SK-N-SH treated with all-trans-retinoic acid at 6 μM for 48 hours (cell line): ENCODE measurements around the gene PTPRN2.
"Not testable (repeated sequence)": the region's sequence is repeated elsewhere in the genome, so short reads cannot be mapped to it uniquely, and the experiment has no call there.

ENCODE experiments used
- ARNTL ChIP-seq: fragments of 450-650 bp; formaldehyde crosslinking; IDR thresholded peaks from 2 replicates; pipeline ENCODE4 v1.5.0; 2020; ENCODE audit warnings: low read depth, mild to moderate bottlenecking, moderate library complexity, borderline replicate concordance
- CSRNP3 ChIP-seq: fragments of 250-450 bp; sonication (Bioruptor Pico); IDR thresholded peaks from 2 replicates; pipeline ENCODE4 v1.5.1; 2021; ENCODE audit warnings: mild to moderate bottlenecking, moderate library complexity
- TF ChIP-seq, protein P1 (sequence below): fragments of 250-450 bp; sonication (Bioruptor Pico); IDR thresholded peaks from 2 replicates; pipeline ENCODE4 v1.8.0; 2020; ENCODE audit warnings: mild to moderate bottlenecking, moderate library complexity, borderline replicate concordance

DNA sequence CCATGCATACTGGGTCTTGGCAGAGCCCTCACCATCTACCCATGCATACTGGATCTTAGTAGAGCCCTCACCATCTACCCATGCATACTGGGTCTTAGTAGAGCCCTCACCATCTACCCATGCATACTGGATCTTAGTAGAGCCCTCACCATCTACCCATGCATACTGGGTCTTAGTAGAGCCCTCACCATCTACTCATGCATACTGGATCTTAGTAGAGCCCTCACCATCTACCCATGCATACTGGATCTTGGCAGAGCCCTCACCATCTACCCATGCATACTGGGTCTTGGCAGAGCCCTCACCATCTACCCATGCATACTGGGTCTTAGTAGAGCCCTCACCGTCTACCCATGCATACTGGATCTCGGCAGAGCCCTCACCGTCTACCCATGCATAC, 890.3 kb downstream of the PTPRN2 start:
- not testable (repeated sequence) for TF ChIP-seq CSRNP3, ARNTL (CRISPR knock-in tag)
- TF ChIP-seq, protein P1, sequence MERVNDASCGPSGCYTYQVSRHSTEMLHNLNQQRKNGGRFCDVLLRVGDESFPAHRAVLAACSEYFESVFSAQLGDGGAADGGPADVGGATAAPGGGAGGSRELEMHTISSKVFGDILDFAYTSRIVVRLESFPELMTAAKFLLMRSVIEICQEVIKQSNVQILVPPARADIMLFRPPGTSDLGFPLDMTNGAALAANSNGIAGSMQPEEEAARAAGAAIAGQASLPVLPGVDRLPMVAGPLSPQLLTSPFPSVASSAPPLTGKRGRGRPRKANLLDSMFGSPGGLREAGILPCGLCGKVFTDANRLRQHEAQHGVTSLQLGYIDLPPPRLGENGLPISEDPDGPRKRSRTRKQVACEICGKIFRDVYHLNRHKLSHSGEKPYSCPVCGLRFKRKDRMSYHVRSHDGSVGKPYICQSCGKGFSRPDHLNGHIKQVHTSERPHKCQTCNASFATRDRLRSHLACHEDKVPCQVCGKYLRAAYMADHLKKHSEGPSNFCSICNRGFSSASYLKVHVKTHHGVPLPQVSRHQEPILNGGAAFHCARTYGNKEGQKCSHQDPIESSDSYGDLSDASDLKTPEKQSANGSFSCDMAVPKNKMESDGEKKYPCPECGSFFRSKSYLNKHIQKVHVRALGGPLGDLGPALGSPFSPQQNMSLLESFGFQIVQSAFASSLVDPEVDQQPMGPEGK (CRISPR knock-in tag) = not testable (repeated sequence)
